ENCODE data around the gene COBL.

COBL gene

GRCh38 chr7:51318001-51318400 is 1.4 kb upstream of the COBL start:
- no peaks in the 10 kb centered on the region for H3K4me1 ChIP-seq (ENCODE audit: insufficient read depth, low read length, poor library complexity, severe bottlenecking)
- no peaks in the 10 kb centered on the region for H3K27me3 ChIP-seq (ENCODE audit: insufficient read depth, low read length, poor library complexity, severe bottlenecking)
- H4K20me1 ChIP-seq (ENCODE audit: insufficient read depth, low read length, poor library complexity, severe bottlenecking), result no peaks in the 10 kb centered on the region
- H3K79me2 ChIP-seq (ENCODE audit: insufficient read depth, low read length), result no peaks in the 10 kb centered on the region
- H2AFZ ChIP-seq (ENCODE audit: low read length), result no peak overlapping the region
- H3F3A ChIP-seq (ENCODE audit: low read depth), result no peaks in the 10 kb centered on the region
- no peak overlapping the region for H3K9ac ChIP-seq (ENCODE audit: low read depth, low read length, poor library complexity, severe bottlenecking)
- H3K9me3 ChIP-seq (ENCODE audit: insufficient read depth, low read depth, low read length), result no peaks in the 10 kb centered on the region
- no peak overlapping the region for H3K4me2 ChIP-seq (ENCODE audit: low read depth, low read length, poor library complexity, severe bottlenecking)
- no peak overlapping the region for H3K4me3 ChIP-seq (ENCODE audit: low read length, poor library complexity, severe bottlenecking)
- no peaks in the 10 kb centered on the region for H3K36me3 ChIP-seq (ENCODE audit: insufficient read depth, low read length)
- TF ChIP-seq, protein P1, sequence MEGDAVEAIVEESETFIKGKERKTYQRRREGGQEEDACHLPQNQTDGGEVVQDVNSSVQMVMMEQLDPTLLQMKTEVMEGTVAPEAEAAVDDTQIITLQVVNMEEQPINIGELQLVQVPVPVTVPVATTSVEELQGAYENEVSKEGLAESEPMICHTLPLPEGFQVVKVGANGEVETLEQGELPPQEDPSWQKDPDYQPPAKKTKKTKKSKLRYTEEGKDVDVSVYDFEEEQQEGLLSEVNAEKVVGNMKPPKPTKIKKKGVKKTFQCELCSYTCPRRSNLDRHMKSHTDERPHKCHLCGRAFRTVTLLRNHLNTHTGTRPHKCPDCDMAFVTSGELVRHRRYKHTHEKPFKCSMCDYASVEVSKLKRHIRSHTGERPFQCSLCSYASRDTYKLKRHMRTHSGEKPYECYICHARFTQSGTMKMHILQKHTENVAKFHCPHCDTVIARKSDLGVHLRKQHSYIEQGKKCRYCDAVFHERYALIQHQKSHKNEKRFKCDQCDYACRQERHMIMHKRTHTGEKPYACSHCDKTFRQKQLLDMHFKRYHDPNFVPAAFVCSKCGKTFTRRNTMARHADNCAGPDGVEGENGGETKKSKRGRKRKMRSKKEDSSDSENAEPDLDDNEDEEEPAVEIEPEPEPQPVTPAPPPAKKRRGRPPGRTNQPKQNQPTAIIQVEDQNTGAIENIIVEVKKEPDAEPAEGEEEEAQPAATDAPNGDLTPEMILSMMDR (conservative IDR thresholded peaks at IDR 0.05; ENCODE audit: low read length), result no peak
- TF ChIP-seq EZH2phosphoT487 (IDR thresholded peaks at IDR 0.05; ENCODE audit: borderline replicate concordance), result no peak
- H3K9me2 ChIP-seq (replicated peaks; ENCODE audit: low read depth, low read length), result no peaks in the 10 kb centered on the region

DNA sequence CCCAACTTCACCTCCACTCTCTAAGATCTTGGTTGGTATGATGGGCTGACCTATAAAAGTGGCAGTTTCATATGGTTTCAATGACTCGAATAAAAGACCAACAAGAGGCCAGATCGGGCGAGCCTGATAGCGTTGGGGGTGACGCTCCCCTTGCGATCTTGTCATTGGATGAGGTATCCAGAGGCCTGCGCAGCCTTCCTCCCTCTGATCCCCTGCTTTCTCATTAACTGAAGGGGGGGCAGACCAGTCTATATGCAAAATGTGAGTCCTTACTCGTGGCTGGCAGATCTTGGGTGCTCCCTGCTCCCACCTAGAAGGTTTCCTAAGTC is 937 bp upstream of the COBL start:
- no peaks in the 10 kb centered on the region for H3K4me1 ChIP-seq (ENCODE audit: insufficient read depth, low read length, poor library complexity, severe bottlenecking)
- no peak overlapping the region for H3K4me2 ChIP-seq (ENCODE audit: low read depth, low read length, poor library complexity, severe bottlenecking)
- TF ChIP-seq, protein P1 (conservative IDR thresholded peaks at IDR 0.05; ENCODE audit: low read length), result no peak
- TF ChIP-seq EZH2phosphoT487 (IDR thresholded peaks at IDR 0.05; ENCODE audit: borderline replicate concordance), result no peak
- no peaks in the 10 kb centered on the region for H3K9me3 ChIP-seq (ENCODE audit: insufficient read depth, low read depth, low read length)
- H3K79me2 ChIP-seq (ENCODE audit: insufficient read depth, low read length), result no peaks in the 10 kb centered on the region
- no peak overlapping the region for H2AFZ ChIP-seq (ENCODE audit: low read length)
- H3F3A ChIP-seq (ENCODE audit: low read depth), result no peaks in the 10 kb centered on the region
- H4K20me1 ChIP-seq (ENCODE audit: insufficient read depth, low read length, poor library complexity, severe bottlenecking), result no peaks in the 10 kb centered on the region
- no peaks in the 10 kb centered on the region for H3K9me2 ChIP-seq (replicated peaks; ENCODE audit: low read depth, low read length)
- H3K27me3 ChIP-seq (ENCODE audit: insufficient read depth, low read length, poor library complexity, severe bottlenecking), result no peaks in the 10 kb centered on the region
- H3K9ac ChIP-seq (ENCODE audit: low read depth, low read length, poor library complexity, severe bottlenecking), result no peak overlapping the region
- H3K36me3 ChIP-seq (ENCODE audit: insufficient read depth, low read length), result no peaks in the 10 kb centered on the region
- H3K4me3 ChIP-seq (ENCODE audit: low read length, poor library complexity, severe bottlenecking), result no peak overlapping the region

DNA sequence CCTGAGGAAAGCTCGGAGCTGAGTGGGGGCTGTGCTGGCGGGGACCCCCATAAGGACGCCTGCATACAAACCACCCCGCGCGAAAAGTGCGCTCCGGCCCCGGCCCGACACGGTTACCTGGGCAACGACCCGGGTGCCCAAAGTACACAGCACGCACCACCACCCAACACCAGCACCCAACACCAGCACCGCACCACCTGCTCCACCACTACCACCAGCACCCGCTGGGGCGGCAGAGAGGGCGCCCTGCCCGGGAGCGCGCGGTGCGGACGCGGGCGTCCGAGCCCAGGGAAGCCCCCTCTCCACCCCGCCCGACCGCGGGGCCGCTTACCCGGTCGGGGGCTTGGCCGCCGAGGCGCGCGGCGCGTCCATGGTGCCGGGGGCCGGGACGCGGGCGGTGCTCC is 345 bp downstream of the COBL start:
- no peaks in the 10 kb centered on the region for H3K79me2 ChIP-seq (ENCODE audit: insufficient read depth, low read length)
- H2AFZ ChIP-seq (ENCODE audit: low read length), result no peak overlapping the region
- H3K4me3 ChIP-seq (ENCODE audit: low read length, poor library complexity, severe bottlenecking), result no peak overlapping the region
- no peak for TF ChIP-seq EZH2phosphoT487 (IDR thresholded peaks at IDR 0.05; ENCODE audit: borderline replicate concordance)
- TF ChIP-seq, protein P1 (conservative IDR thresholded peaks at IDR 0.05; ENCODE audit: low read length), result no peak
- H4K20me1 ChIP-seq (ENCODE audit: insufficient read depth, low read length, poor library complexity, severe bottlenecking), result no peaks in the 10 kb centered on the region
- H3K27me3 ChIP-seq (ENCODE audit: insufficient read depth, low read length, poor library complexity, severe bottlenecking), result no peaks in the 10 kb centered on the region
- no peaks in the 10 kb centered on the region for H3F3A ChIP-seq (ENCODE audit: low read depth)
- H3K36me3 ChIP-seq (ENCODE audit: insufficient read depth, low read length), result no peaks in the 10 kb centered on the region
- no peaks in the 10 kb centered on the region for H3K9me2 ChIP-seq (replicated peaks; ENCODE audit: low read depth, low read length)
- no peak overlapping the region for H3K9ac ChIP-seq (ENCODE audit: low read depth, low read length, poor library complexity, severe bottlenecking)
- H3K9me3 ChIP-seq (ENCODE audit: insufficient read depth, low read depth, low read length), result no peaks in the 10 kb centered on the region
- no peaks in the 10 kb centered on the region for H3K4me1 ChIP-seq (ENCODE audit: insufficient read depth, low read length, poor library complexity, severe bottlenecking)
- H3K4me2 ChIP-seq (ENCODE audit: low read depth, low read length, poor library complexity, severe bottlenecking), result no peak overlapping the region

All from Loucy (cell line).